HL-60 (cell line): Measurements from ENCODE around the gene SUPT3H.

Experiments
- CTCF ChIP-seq: IDR thresholded peaks from one replicate; pipeline ENCODE4 v1.5.1; 2011; ENCODE audit warnings: low read length, control low read depth, inconsistent platforms; ENCODE audit not compliant: insufficient read depth
- GABPA ChIP-seq: IDR thresholded peaks from 2 replicates; pipeline ENCODE4 v1.6.1; 2012; ENCODE audit warnings: low read depth
- POLR2AphosphoS5 ChIP-seq: IDR thresholded peaks from 2 replicates; pipeline ENCODE4 v1.6.1; 2012; ENCODE audit warnings: low read depth
- SPI1 ChIP-seq: IDR thresholded peaks from 2 replicates; pipeline ENCODE4 v1.6.1; 2012; ENCODE audit warnings: low read depth, mild to moderate bottlenecking, borderline replicate concordance

GRCh38 chr6:44933108-44933507, 444.6 kb downstream of the SUPT3H start:
- TF ChIP-seq CTCF (no peak), POLR2AphosphoS5 (no peak), SPI1 (no peak), GABPA (no peak)
